PC-9 (cell line): ENCODE measurements around the gene MACROD2.

Experiments
- CTCF ChIP-seq: fragments of 200-600 bp; sonication (generic); conservative IDR thresholded peaks from 2 replicates; pipeline ENCODE4 v1.6.1; 2017; ENCODE audit warnings: mixed run types, antibody characterized with exemption, mild to moderate bottlenecking, moderate library complexity
- EZH2 ChIP-seq: fragments of 200-600 bp; sonication (generic); IDR thresholded peaks from 2 replicates; pipeline ENCODE4 v1.8.0; 2017; ENCODE audit warnings: antibody characterized with exemption, low read depth

DNA sequence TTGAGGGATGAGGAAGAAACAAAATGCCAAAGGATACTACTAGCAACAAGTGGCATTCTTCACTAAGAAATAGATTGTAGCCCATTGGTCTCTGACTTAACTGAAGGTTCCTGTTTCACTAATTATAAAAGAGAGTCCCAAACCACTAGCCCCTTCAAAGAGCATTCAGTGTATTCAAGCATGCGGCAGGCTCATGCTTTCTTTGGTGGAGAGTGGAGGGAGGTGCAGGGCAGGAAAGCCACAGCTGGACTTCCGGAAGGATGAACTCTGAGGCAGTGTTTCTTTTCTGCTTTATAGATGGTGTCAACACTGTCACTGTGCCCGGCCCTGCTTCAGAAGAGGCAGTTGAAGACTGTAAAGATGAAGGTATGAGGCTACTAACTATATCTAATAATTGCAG lies 1941.9 kb downstream of the MACROD2 start:
- TF ChIP-seq CTCF: no peak
- TF ChIP-seq EZH2: no peak
